Kidney (tissue), 14 donors: ENCODE results near the gene STYK1. TPM values are rescaled to one million over a fixed set of nuclear protein-coding genes. Genes with fewer than 3 reads are reported as not detected.
"Not testable (repeated sequence)": the region's sequence is repeated elsewhere in the genome, so short reads cannot be mapped to it uniquely, and the experiment has no call there.

ENCODE experiments used
- DNase-seq, 5 donors: peaks; one replicate each; pipeline ENCODE4 v3.0.0-alpha.2; 2013 to 2020
- FAIRE-seq: peaks from 2 replicates; lab custom pipeline; 2012; peaks lifted over from hg19 to GRCh38; lab: Jason Lieb, UNC
- H3K27ac ChIP-seq, 2 donors: one replicate each; pipeline ENCODE4 v1.7.0; 2013; ENCODE audit warnings: low read depth in 2 of 2, low read length in 2 of 2, inconsistent platforms in 1 of 2
- H3K27me3 ChIP-seq: one replicate; pipeline ENCODE4 v1.7.1; 2013; ENCODE audit warnings: low read length, inconsistent platforms; ENCODE audit not compliant: control insufficient read depth, insufficient read depth
- H3K36me3 ChIP-seq, 3 donors: one replicate each; pipeline versions ENCODE4 v1.7.0 to v1.7.1; 2013; ENCODE audit warnings: low read length in 3 of 3, control low read depth in 1 of 3, inconsistent platforms in 1 of 3; ENCODE audit not compliant: insufficient read depth in 3 of 3, control insufficient read depth in 2 of 3
- H3K4me1 ChIP-seq, 3 donors: one replicate each; pipeline versions ENCODE4 v1.7.0 to v1.7.1; 2013; ENCODE audit warnings: low read length in 3 of 3, inconsistent platforms in 1 of 3, low read depth in 1 of 3; ENCODE audit not compliant: control insufficient read depth in 2 of 3, insufficient read depth in 2 of 3
- H3K4me3 ChIP-seq, 3 donors: one replicate each; pipeline versions ENCODE4 v1.7.0 to v1.8.1; 2013; ENCODE audit warnings: low read length in 3 of 3, control low read depth in 1 of 3, inconsistent platforms in 1 of 3
- H3K9ac ChIP-seq, 3 donors: one replicate each; pipeline versions ENCODE4 v1.7.0 to v1.7.1; 2013; ENCODE audit warnings: low read length in 3 of 3, control low read depth in 1 of 3, inconsistent platforms in 1 of 3
- H3K9me3 ChIP-seq, 3 donors: one replicate each; pipeline versions ENCODE4 v1.7.0 to v1.7.1; 2013; ENCODE audit warnings: low read length in 3 of 3, control low read depth in 1 of 3, inconsistent platforms in 1 of 3; ENCODE audit not compliant: control insufficient read depth in 2 of 3, insufficient read depth in 1 of 3
- intact Hi-C: fragments of 100-400 bp; cut with DNase I; formaldehyde crosslinking; loops from one replicate; pipeline ENCODE4 v1.11.1; 2022
- polyA plus RNA-seq: library from polyadenylated mRNA; stranded (reverse); fragments of 350-450 nt; fragmentation: Illumina TruSeq; extraction: RNeasy Lipid Tissue Mini Kit (QIAGEN cat#74804); gene quantifications from one replicate; pipeline ENCODE4 v1.2.3, GENCODE V29; 2014; ENCODE audit warnings: low read depth, low replicate concordance; ENCODE audit not compliant: insufficient read depth
- total RNA-seq: library from RNA; stranded (reverse); fragmentation: NEBNext Ultra II Directional; extraction: Animal tissue kit (Norgen Biotek cat#: 25700); gene quantifications from one replicate; pipeline ENCODE4 v1.2.1, GENCODE V29; 2021
- TF ChIP-seq, protein P1 (sequence below): IDR thresholded peaks from 3 replicates; pipeline ENCODE4 v1.5.1; 2012; ENCODE audit warnings: mild to moderate bottlenecking, moderate library complexity, borderline replicate concordance; ENCODE audit not compliant: insufficient read depth; ENCODE audit errors: extremely low read depth
- donor health status: control.
- donor health status: control.
- donor health status: control.
- donor health status: control.
- donor health status: control.
- donor health status: DM: yes; HTN: yes; CAD: no.
- donor health status: Normal renal cell carcinoma (clear cell type).

The STYK1 gene
- total and polyA plus RNA-seq, 2 donors from 2014 or later: 0.58 to 1.6 TPM

DNA sequence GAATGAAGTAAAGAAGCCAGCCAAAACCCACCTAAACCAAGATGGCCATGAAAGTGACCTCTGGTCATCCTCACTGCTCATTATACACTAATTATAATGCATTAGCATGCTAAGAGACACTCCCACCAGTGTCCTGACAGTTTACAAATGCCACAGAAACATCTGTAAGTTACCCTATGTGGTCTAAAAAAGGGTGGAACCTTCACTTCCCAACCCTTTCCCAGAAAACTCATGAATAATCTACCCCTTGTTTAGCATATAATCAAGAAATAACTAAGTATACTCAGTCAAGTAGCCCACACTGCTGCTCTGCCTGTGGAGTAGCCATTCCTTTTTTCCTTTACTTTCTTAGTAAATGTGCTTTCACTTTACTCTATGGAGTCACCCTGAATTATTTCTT lies 19.8 kb downstream of the STYK1 start:
- Histone ChIP-seq H3K9ac (no peak overlapping the region), H3K27me3 (no peaks in the 10 kb centered on the region), H3K4me3 (no peak overlapping the region), H3K36me3 (no peaks in the 10 kb centered on the region), H3K4me1 (no peaks in the 10 kb centered on the region), H3K27ac (no peak overlapping the region), H3K9me3 (no peaks in the 10 kb centered on the region)
- FAIRE-seq (no peak), DNase-seq (no peak)
- intact Hi-C loops: no loop called here
- TF ChIP-seq, protein P1, sequence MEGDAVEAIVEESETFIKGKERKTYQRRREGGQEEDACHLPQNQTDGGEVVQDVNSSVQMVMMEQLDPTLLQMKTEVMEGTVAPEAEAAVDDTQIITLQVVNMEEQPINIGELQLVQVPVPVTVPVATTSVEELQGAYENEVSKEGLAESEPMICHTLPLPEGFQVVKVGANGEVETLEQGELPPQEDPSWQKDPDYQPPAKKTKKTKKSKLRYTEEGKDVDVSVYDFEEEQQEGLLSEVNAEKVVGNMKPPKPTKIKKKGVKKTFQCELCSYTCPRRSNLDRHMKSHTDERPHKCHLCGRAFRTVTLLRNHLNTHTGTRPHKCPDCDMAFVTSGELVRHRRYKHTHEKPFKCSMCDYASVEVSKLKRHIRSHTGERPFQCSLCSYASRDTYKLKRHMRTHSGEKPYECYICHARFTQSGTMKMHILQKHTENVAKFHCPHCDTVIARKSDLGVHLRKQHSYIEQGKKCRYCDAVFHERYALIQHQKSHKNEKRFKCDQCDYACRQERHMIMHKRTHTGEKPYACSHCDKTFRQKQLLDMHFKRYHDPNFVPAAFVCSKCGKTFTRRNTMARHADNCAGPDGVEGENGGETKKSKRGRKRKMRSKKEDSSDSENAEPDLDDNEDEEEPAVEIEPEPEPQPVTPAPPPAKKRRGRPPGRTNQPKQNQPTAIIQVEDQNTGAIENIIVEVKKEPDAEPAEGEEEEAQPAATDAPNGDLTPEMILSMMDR: no peak

DNA sequence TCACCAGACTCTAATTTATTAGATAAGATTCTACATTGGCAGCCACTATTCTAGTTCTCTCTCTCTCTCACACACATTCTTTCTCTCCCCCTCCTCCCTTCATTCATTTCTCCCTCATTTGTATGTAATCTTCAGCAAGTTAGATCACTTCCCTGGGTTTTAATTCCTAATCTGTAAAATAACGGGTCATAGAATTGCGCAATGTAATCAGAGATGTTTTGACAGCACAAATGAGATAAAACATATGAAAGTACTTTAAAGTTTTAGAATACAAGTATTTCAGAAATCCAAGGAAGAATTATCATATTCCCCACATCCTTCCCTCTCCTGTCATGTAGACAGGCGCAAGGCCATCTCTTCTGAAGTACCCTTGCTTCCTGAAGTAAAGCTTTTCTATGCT lies 21.7 kb downstream of the STYK1 start:
- H3K4me1 ChIP-seq: no peaks in the 10 kb centered on the region
- H3K4me3 ChIP-seq: no peak overlapping the region
- no peak overlapping the region for H3K27ac ChIP-seq
- TF ChIP-seq, protein P1: no peak
- no peak for FAIRE-seq
- intact Hi-C loops: no loop called here
- DNase-seq: no peak
- H3K9ac ChIP-seq: no peak overlapping the region
- H3K36me3 ChIP-seq: no peaks in the 10 kb centered on the region
- H3K27me3 ChIP-seq: no peaks in the 10 kb centered on the region
- no peaks in the 10 kb centered on the region for H3K9me3 ChIP-seq

DNA sequence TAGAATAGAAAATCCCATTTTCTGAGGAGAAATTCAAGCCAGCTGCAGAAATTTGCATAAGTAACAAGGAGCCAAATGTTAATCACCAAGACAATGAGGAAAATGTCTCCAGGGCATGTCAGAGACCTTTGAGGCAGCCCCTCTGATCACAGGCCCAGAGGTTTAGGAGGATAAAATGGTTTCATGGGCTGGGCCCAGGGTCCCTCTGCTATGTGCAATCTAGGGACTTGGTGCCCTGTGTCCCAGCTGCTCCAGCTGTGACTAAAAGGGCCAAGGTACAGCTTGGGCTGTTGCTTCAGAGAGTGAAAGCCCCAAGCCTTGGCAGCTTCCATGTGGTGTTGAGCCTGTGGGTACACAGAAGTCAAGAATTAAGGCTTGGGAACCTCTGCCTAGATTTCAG lies 27.3 kb downstream of the STYK1 start:
- intact Hi-C loops, H3K27me3 ChIP-seq, H3K36me3 ChIP-seq, DNase-seq, H3K9me3 ChIP-seq, FAIRE-seq, H3K27ac ChIP-seq, H3K4me1 ChIP-seq, H3K4me3 ChIP-seq, H3K9ac ChIP-seq: not testable (repeated sequence)

DNA sequence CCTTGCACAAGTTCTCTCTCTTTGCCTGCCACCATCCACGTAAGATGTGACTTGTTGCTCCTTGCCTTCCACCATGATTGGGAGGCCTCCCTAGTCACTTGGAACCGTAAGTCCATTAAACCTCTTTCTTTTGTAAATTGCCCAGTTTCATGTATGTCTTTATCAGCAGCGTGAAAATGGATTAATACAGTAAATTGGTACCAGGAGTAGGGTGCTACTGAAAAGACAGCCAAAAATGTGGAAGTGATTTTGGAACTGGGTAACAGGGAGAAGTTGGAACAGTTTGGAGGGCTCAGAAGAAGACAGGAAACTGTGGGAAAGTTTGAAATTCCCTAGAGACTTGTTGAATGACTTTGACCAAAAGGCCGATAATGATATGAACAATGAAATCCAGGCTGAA lies 27.9 kb downstream of the STYK1 start:
- H3K9me3 ChIP-seq: peaks cover 0 to 7% (median 2%) of the 10 kb centered on the region in 3 donors
- no peak overlapping the region for H3K27ac ChIP-seq
- no peaks in the 10 kb centered on the region for H3K4me1 ChIP-seq
- intact Hi-C loops: no loop called here
- H3K9ac ChIP-seq: no peak overlapping the region
- no peak overlapping the region for H3K4me3 ChIP-seq
- FAIRE-seq (no peak), DNase-seq (no peak)
- no peaks in the 10 kb centered on the region for H3K27me3 ChIP-seq
- no peaks in the 10 kb centered on the region for H3K36me3 ChIP-seq
- TF ChIP-seq, protein P1: no peak
